Panc1 (cell line): Measurements from ENCODE around the gene CCDC159. TPM values are rescaled to one million over a fixed set of nuclear protein-coding genes. Genes with fewer than 3 reads are reported as not detected.

Experiments used
- ATAC-seq: fragments of 200-7000 bp; cut with Tn5 transposase; 2 replicates; pipeline ENCODE4 v1.9.1; 2020; ENCODE audit warnings: mild to moderate bottlenecking, moderate library complexity
- BruUV-seq: library from RNA; stranded (reverse); fragments of 400-500 nt; replicated peaks from 2 replicates; lab custom pipeline; 2021; lab: Mats Ljungman, UMichigan
- CTCF ChIA-PET: fragments of 300-600 bp; sonication (Branson Sonifier 250); formaldehyde crosslinking; loops from one replicate; lab custom pipeline; 2022; ENCODE audit warnings: antibody characterized with exemption; lab: Charles Lee
- POLR2A ChIA-PET: fragments of 300-600 bp; sonication (Branson Sonifier 250); formaldehyde crosslinking; loops from one replicate; lab custom pipeline; 2022; ENCODE audit warnings: antibody characterized with exemption; lab: Charles Lee
- DNase-seq: peaks from one replicate; pipeline ENCODE4 v3.0.0-alpha.2; 2010; ENCODE audit warnings: low read depth, low spot score
- H3K27ac ChIP-seq: 2 replicates; pipeline ENCODE4 v1.5.1; 2011; ENCODE audit warnings: mild to moderate bottlenecking, low read length, inconsistent platforms
- H3K27me3 ChIP-seq: fragments of 200-500 bp; sonication (Bioruptor generic); 2 replicates; pipeline ENCODE4 v1.6.0; 2014; ENCODE audit warnings: low read length, inconsistent platforms; ENCODE audit not compliant: control insufficient read depth, insufficient read depth
- H3K36me3 ChIP-seq: fragments of 200-500 bp; sonication (Bioruptor generic); 2 replicates; pipeline ENCODE4 v1.5.1; 2014; ENCODE audit warnings: inconsistent platforms, mild to moderate bottlenecking, low read length, moderate library complexity; ENCODE audit not compliant: control insufficient read depth, insufficient read depth
- H3K4me1 ChIP-seq: 2 replicates; pipeline ENCODE4 v1.5.1; 2011; ENCODE audit warnings: inconsistent platforms, mild to moderate bottlenecking, low read length, moderate library complexity; ENCODE audit not compliant: control insufficient read depth, insufficient read depth
- H3K4me3 ChIP-seq, 2 experiments: 2 replicates each; pipeline ENCODE4 v1.5.1; 2011 to 2012; ENCODE audit warnings: low read depth in 2 of 2, low read length in 2 of 2, mild to moderate bottlenecking in 2 of 2, inconsistent platforms in 1 of 2, moderate library complexity in 1 of 2
- H3K9me3 ChIP-seq: fragments of 200-500 bp; sonication (Bioruptor generic); 2 replicates; pipeline ENCODE4 v1.5.1; 2014; ENCODE audit warnings: low read depth, mild to moderate bottlenecking, inconsistent platforms, low read length, moderate library complexity; ENCODE audit not compliant: control insufficient read depth, insufficient read depth
- CTCF ChIP-seq: fragments of 450-650 bp; IDR thresholded peaks from 2 replicates; pipeline ENCODE4 v1.5.1; 2017; ENCODE audit warnings: mild to moderate bottlenecking
- POLR2AphosphoS5 ChIP-seq: IDR thresholded peaks from 2 replicates; pipeline ENCODE4 v1.6.1; 2012; ENCODE audit warnings: mild to moderate bottlenecking, low read depth, low read length, moderate library complexity
- SIN3A ChIP-seq: IDR thresholded peaks from 2 replicates; pipeline ENCODE4 v1.6.1; 2012; ENCODE audit warnings: low read depth, mild to moderate bottlenecking, low read length, moderate library complexity, borderline replicate concordance; ENCODE audit not compliant: insufficient read depth
- TCF7L2 ChIP-seq: IDR thresholded peaks from 2 replicates; pipeline ENCODE4 v1.6.1; 2011; ENCODE audit warnings: mild to moderate bottlenecking, low read depth, low read length, inconsistent platforms
- in situ Hi-C: cut with HindIII; loops from 2 replicates; pipeline ENCODE4 v1.10.0; 2016; ENCODE audit warnings: low sequenced_read_pairs, low pct_unique_long_range_greater_than_20kb
- intact Hi-C: fragments of 100-400 bp; cut with micrococcal nuclease; formaldehyde crosslinking; loops from one replicate; pipeline ENCODE4 v1.10.0; 2022; ENCODE audit not compliant: unreplicated experiment
- total RNA-seq: library from RNA; stranded (reverse); gene quantifications from one replicate; pipeline ENCODE4 v1.2.1, GENCODE V29; 2021; ENCODE audit not compliant: unreplicated experiment
- TF ChIP-seq, protein P1 (sequence below), 2 experiments: IDR thresholded peaks; 2 replicates each; pipeline ENCODE4 v1.6.1; 2011 to 2012; ENCODE audit warnings: low read depth in 2 of 2, control low read depth in 1 of 2, low read length in 1 of 2, mild to moderate bottlenecking in 1 of 2, moderate library complexity in 1 of 2; ENCODE audit not compliant: insufficient read depth in 1 of 2

CCDC159 gene
- total RNA-seq, 1 experiment from 2014 or later = 46.6 TPM

DNA sequence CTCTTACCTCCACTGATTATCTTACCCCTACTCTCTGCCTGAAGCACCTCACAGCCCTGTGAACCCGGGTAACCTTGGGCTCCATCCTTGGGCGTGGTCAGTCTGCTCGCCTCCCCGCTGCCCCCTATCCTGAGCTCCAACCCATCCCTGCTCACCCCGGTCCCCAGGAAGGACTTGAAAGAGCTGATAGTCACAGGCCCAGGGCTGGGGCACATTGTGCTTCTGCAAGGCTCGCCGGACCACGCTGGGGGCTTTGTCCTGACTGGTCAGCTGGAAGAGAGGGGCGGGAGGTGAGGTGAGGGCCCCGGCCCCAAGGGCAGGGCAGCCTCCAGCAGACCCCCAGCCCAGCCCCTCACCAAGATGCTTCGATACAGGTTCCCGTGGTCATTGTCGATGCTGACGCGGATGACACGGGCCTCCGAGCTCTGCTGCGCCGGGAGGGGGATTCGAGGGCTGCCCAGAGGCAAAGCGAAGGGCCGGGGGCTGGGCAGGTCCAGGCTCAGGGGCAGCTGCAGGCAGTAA lies 50.8 kb downstream of the CCDC159 start:
- Histone ChIP-seq H3K4me1 (no peaks in the 10 kb centered on the region), H3K4me3 (no peak overlapping the region), H3K36me3 (no peaks in the 10 kb centered on the region), H3K27me3 (no peaks in the 10 kb centered on the region), H3K9me3 (no peaks in the 10 kb centered on the region), H3K27ac (no peak overlapping the region)
- no peak for ATAC-seq
- POLR2A ChIA-PET = no interaction called here
- in situ Hi-C loops (no loop called here), intact Hi-C loops (no loop called here)
- CTCF ChIA-PET = interaction anchor here (0.5 kb wide), 1 partner anchor 154 kb away, joined by 4 read pairs; no protein-coding TSS in a partner anchor
- BruUV-seq = no TSS peak
- DNase-seq = no peak
- TF ChIP-seq POLR2AphosphoS5 (no peak), CTCF (no peak), SIN3A (no peak), TCF7L2 (no peak)
- TF ChIP-seq, protein P1, sequence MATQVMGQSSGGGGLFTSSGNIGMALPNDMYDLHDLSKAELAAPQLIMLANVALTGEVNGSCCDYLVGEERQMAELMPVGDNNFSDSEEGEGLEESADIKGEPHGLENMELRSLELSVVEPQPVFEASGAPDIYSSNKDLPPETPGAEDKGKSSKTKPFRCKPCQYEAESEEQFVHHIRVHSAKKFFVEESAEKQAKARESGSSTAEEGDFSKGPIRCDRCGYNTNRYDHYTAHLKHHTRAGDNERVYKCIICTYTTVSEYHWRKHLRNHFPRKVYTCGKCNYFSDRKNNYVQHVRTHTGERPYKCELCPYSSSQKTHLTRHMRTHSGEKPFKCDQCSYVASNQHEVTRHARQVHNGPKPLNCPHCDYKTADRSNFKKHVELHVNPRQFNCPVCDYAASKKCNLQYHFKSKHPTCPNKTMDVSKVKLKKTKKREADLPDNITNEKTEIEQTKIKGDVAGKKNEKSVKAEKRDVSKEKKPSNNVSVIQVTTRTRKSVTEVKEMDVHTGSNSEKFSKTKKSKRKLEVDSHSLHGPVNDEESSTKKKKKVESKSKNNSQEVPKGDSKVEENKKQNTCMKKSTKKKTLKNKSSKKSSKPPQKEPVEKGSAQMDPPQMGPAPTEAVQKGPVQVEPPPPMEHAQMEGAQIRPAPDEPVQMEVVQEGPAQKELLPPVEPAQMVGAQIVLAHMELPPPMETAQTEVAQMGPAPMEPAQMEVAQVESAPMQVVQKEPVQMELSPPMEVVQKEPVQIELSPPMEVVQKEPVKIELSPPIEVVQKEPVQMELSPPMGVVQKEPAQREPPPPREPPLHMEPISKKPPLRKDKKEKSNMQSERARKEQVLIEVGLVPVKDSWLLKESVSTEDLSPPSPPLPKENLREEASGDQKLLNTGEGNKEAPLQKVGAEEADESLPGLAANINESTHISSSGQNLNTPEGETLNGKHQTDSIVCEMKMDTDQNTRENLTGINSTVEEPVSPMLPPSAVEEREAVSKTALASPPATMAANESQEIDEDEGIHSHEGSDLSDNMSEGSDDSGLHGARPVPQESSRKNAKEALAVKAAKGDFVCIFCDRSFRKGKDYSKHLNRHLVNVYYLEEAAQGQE (IDR thresholded peaks at IDR 0.05; ENCODE audit: insufficient read depth in 1 of 2, low read depth in 2 of 2, low read length in 1 of 2) = no peak

DNA sequence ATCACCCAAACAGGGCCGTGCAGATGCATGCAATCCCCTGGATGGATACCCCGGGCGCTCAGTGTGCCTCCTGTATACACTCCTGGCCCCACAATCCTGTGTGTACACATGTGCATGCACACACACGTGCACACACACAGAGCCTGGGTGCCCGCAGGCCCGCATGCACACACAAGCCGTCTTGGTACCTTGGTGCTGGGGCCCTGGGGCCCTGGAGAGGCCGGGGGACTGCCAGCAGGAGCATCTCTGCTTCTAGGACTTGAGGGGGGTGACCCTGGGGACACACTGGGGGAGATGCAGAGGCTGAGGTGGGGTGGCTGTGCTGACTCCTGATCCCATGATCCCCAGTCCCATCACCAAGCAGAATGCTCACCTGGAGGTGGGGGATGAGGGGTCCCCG lies 53.3 kb downstream of the CCDC159 start:
- no peak overlapping the region for H3K4me3 ChIP-seq
- TF ChIP-seq SIN3A (no peak), TCF7L2 (no peak), CTCF (no peak), POLR2AphosphoS5 (no peak)
- TF ChIP-seq, protein P1 (IDR thresholded peaks at IDR 0.05; ENCODE audit: insufficient read depth in 1 of 2, low read depth in 2 of 2, low read length in 1 of 2) = no peak
- BruUV-seq = no TSS peak
- H3K4me1 ChIP-seq = no peaks in the 10 kb centered on the region
- no peaks in the 10 kb centered on the region for H3K9me3 ChIP-seq
- intact Hi-C loops = no loop called here
- no peak for DNase-seq
- H3K36me3 ChIP-seq = no peaks in the 10 kb centered on the region
- ATAC-seq = no peak
- ChIA-PET POLR2A (no interaction called here), CTCF (no interaction called here)
- no peak overlapping the region for H3K27ac ChIP-seq
- in situ Hi-C loops = no loop called here
- H3K27me3 ChIP-seq = no peaks in the 10 kb centered on the region
